HCT116 (cell line): ENCODE data around the gene ZNF282. TPM values are rescaled to one million over a fixed set of nuclear protein-coding genes. Genes with fewer than 3 reads are reported as not detected.

Experiments used
- ATAC-seq: fragments of 200-7000 bp; cut with Tn5 transposase; 2 replicates; pipeline ENCODE4 v1.9.1; 2020; ENCODE audit warnings: mild to moderate bottlenecking, moderate library complexity
- BruUV-seq: library from RNA; stranded (reverse); fragments of 400-500 nt; replicated peaks from 2 replicates; lab custom pipeline; 2021; lab: Mats Ljungman, UMichigan
- CTCF ChIA-PET: fragments of 300-600 bp; sonication (Branson Sonifier 250); formaldehyde crosslinking; loops from one replicate; lab custom pipeline; 2021; ENCODE audit warnings: antibody characterized with exemption; lab: Charles Lee
- POLR2A ChIA-PET: fragments of 300-600, 350-600 bp; sonication (Branson Sonifier 250); formaldehyde crosslinking; loops from one replicate; lab custom pipeline; 2021; ENCODE audit warnings: antibody characterized with exemption; lab: Charles Lee
- RAD21 ChIA-PET, 2 experiments: fragments of 300-600 bp; sonication (Branson Sonifier 250); formaldehyde crosslinking; loops; one replicate each; lab custom pipeline; 2023; ENCODE audit warnings: low total read pairs in 2 of 2; ENCODE audit not compliant: uncharacterized antibody in 2 of 2, unreplicated experiment in 2 of 2, low non-redundant PET in 1 of 2; lab: Charles Lee
- DNase-seq: peaks from one replicate; pipeline ENCODE4 v3.0.0-alpha.2; 2010; ENCODE audit warnings: low read depth, low spot score
- H2AFZ ChIP-seq: fragments of 200-600 bp; shearing (Covaris generic), sonication (generic); 2 replicates; pipeline ENCODE4 v1.6.1; 2017; ENCODE audit warnings: low read depth, mixed run types, mixed read lengths, antibody characterized with exemption, low read length; ENCODE audit not compliant: poor library complexity, severe bottlenecking
- H3K27ac ChIP-seq: 2 replicates; pipeline ENCODE4 v1.5.1; 2012; ENCODE audit warnings: low read depth, low read length
- H3K27me3 ChIP-seq: fragments of 200-600 bp; sonication (generic); 2 replicates; pipeline ENCODE4 v1.6.1; 2016; ENCODE audit warnings: mixed run types, low read length, mixed read lengths; ENCODE audit not compliant: insufficient read depth
- H3K36me3 ChIP-seq, 2 experiments: fragments of 200-500 bp in 1 of 2; fragments of 200-600 bp in 1 of 2; sonication (Bioruptor generic) in 1 of 2; sonication (generic) in 1 of 2; 2 replicates each; pipeline versions ENCODE4 v1.5.1 to v1.6.1; 2014 to 2016; ENCODE audit warnings: low read length in 2 of 2, inconsistent platforms in 1 of 2, mixed read lengths in 1 of 2, mixed run types in 1 of 2; ENCODE audit not compliant: insufficient read depth in 2 of 2, control insufficient read depth in 1 of 2
- H3K4me1 ChIP-seq, 2 experiments: fragments of 200-600 bp in 1 of 2; sonication (generic) in 1 of 2; 2 replicates each; pipeline versions ENCODE4 v1.5.1 to v1.6.1; 2012 to 2017; ENCODE audit warnings: low read length in 2 of 2, inconsistent platforms in 1 of 2, mild to moderate bottlenecking in 1 of 2, mixed read lengths in 1 of 2, mixed run types in 1 of 2, moderate library complexity in 1 of 2; ENCODE audit not compliant: insufficient read depth in 2 of 2, control insufficient read depth in 1 of 2
- H3K4me2 ChIP-seq: fragments of 200-600 bp; sonication (generic); 2 replicates; pipeline ENCODE4 v1.6.1; 2017; ENCODE audit warnings: mixed run types, low read length, mixed read lengths
- H3K4me3 ChIP-seq, 2 experiments: fragments of 200-600 bp in 1 of 2; sonication (generic) in 1 of 2; replicated peaks in 1 of 2; 2 replicates each; pipeline ENCODE4 v1.5.1; 2011 to 2016; ENCODE audit warnings: low read length in 2 of 2, control low read depth in 1 of 2, low read depth in 1 of 2, mild to moderate bottlenecking in 1 of 2, mixed read lengths in 1 of 2, mixed run types in 1 of 2
- H3K79me2 ChIP-seq: fragments of 200-600 bp; sonication (generic); 2 replicates; pipeline ENCODE4 v1.6.1; 2017; ENCODE audit warnings: mild to moderate bottlenecking, mixed run types, low read length, moderate library complexity, mixed read lengths; ENCODE audit not compliant: insufficient read depth
- H3K9ac ChIP-seq: fragments of 200-600 bp; sonication (generic); 2 replicates; pipeline ENCODE4 v1.6.1; 2016; ENCODE audit warnings: low read length, mixed read lengths
- H3K9me2 ChIP-seq: fragments of 200-600 bp; sonication (generic), shearing (Covaris generic); 2 replicates; pipeline ENCODE4 v1.6.1; 2017; ENCODE audit warnings: mixed run types, mild to moderate bottlenecking, moderate library complexity; ENCODE audit not compliant: insufficient read depth
- H3K9me3 ChIP-seq, 2 experiments: fragments of 200-500 bp in 1 of 2; fragments of 200-600 bp in 1 of 2; sonication (Bioruptor generic) in 1 of 2; sonication (generic) in 1 of 2; 2 replicates each; pipeline ENCODE4 v1.6.1; 2014 to 2017; ENCODE audit warnings: low read length in 2 of 2, mixed read lengths in 2 of 2, inconsistent platforms in 1 of 2, low read depth in 1 of 2, mild to moderate bottlenecking in 1 of 2, mixed run types in 1 of 2, moderate library complexity in 1 of 2; ENCODE audit not compliant: control insufficient read depth in 1 of 2, insufficient read depth in 1 of 2
- H4K20me1 ChIP-seq: fragments of 200-600 bp; sonication (generic), shearing (Covaris generic); 2 replicates; pipeline ENCODE4 v1.6.1; 2017; ENCODE audit warnings: mixed run types, mild to moderate bottlenecking, moderate library complexity; ENCODE audit not compliant: insufficient read depth
- CBX3 ChIP-seq: IDR thresholded peaks from 2 replicates; pipeline ENCODE4 v1.6.1; 2012; ENCODE audit warnings: low read depth
- CEBPB ChIP-seq: IDR thresholded peaks from 2 replicates; pipeline ENCODE4 v1.6.1; 2012; ENCODE audit warnings: low read depth
- EGR1 ChIP-seq: IDR thresholded peaks from 2 replicates; pipeline ENCODE4 v1.6.1; 2012; ENCODE audit warnings: low read depth
- ELF1 ChIP-seq: IDR thresholded peaks from 2 replicates; pipeline ENCODE4 v1.6.1; 2012; ENCODE audit warnings: low read depth, borderline replicate concordance
- EZH2 ChIP-seq: fragments of 200-600 bp; sonication (generic); IDR thresholded peaks from 2 replicates; pipeline ENCODE4 v1.6.1; 2017; ENCODE audit warnings: antibody characterized with exemption, mixed run types
- EZH2phosphoT487 ChIP-seq: fragments of 200-600 bp; IDR thresholded peaks from 2 replicates; pipeline ENCODE4 v1.6.1; 2018; ENCODE audit warnings: antibody characterized with exemption, borderline replicate concordance
- FOSL1 ChIP-seq: IDR thresholded peaks from 2 replicates; pipeline ENCODE4 v1.6.1; 2012; ENCODE audit warnings: low read depth
- POLR2AphosphoS5 ChIP-seq: IDR thresholded peaks from 2 replicates; pipeline ENCODE4 v1.6.1; 2011; ENCODE audit warnings: mild to moderate bottlenecking, low read depth, low read length, moderate library complexity
- RAD21 ChIP-seq: IDR thresholded peaks from 2 replicates; pipeline ENCODE4 v1.6.1; 2012; ENCODE audit warnings: low read depth, mild to moderate bottlenecking
- SIN3A ChIP-seq: IDR thresholded peaks from 2 replicates; pipeline ENCODE4 v1.6.1; 2012; ENCODE audit warnings: low read depth
- SP1 ChIP-seq: IDR thresholded peaks from 2 replicates; pipeline ENCODE4 v1.6.1; 2012; ENCODE audit warnings: low read depth
- SRF ChIP-seq: IDR thresholded peaks from 2 replicates; pipeline ENCODE4 v1.6.1; 2012; ENCODE audit warnings: low read depth
- YY1 ChIP-seq: IDR thresholded peaks from 2 replicates; pipeline ENCODE4 v1.6.1; 2011; ENCODE audit warnings: low read length, low read depth, moderate library complexity, mild to moderate bottlenecking; ENCODE audit not compliant: insufficient replicate concordance; ENCODE audit errors: extremely low read depth
- ZFX ChIP-seq: fragments of 450-650 bp; IDR thresholded peaks from 2 replicates; pipeline ENCODE4 v1.6.1; 2017
- ZNF274 ChIP-seq: fragments of 200-500 bp; sonication (Bioruptor generic); IDR thresholded peaks from 2 replicates; pipeline ENCODE4 v1.6.1; 2014; ENCODE audit warnings: mild to moderate bottlenecking, low read depth, low read length, inconsistent platforms
- intact Hi-C: fragments of 100-400 bp; cut with micrococcal nuclease; formaldehyde crosslinking; loops from 2 replicates; pipeline ENCODE4 v1.10.0; 2022
- total RNA-seq: library from RNA; stranded (reverse); gene quantifications from one replicate; pipeline ENCODE4 v1.2.1, GENCODE V29; 2021; ENCODE audit not compliant: unreplicated experiment
- TF ChIP-seq, protein P1 (sequence below): IDR thresholded peaks from 2 replicates; pipeline ENCODE4 v1.6.1; 2011; ENCODE audit warnings: mild to moderate bottlenecking, low read length, moderate library complexity; ENCODE audit not compliant: insufficient replicate concordance; ENCODE audit errors: extremely low read depth
- TF ChIP-seq, protein P2 (sequence below), 3 experiments: fragments of 200-600 bp in 1 of 3; sonication (generic) in 1 of 3; IDR thresholded peaks in 2 of 3; conservative IDR thresholded peaks in 1 of 3; 2 replicates each; pipeline ENCODE4 v1.5.1; 2012 to 2017; ENCODE audit warnings: low read depth in 2 of 3, low read length in 2 of 3, antibody characterized with exemption in 1 of 3, borderline replicate concordance in 1 of 3, control low read depth in 1 of 3, mild to moderate bottlenecking in 1 of 3, mixed read lengths in 1 of 3, mixed run types in 1 of 3, moderate library complexity in 1 of 3; ENCODE audit not compliant: insufficient read depth in 1 of 3
- TF ChIP-seq, protein P3 (sequence below): IDR thresholded peaks from 2 replicates; pipeline ENCODE4 v1.6.1; 2012
- TF ChIP-seq, protein P4 (sequence below): IDR thresholded peaks from 2 replicates; pipeline ENCODE4 v1.6.1; 2012
- TF ChIP-seq, protein P5 (sequence below): IDR thresholded peaks from 2 replicates; pipeline ENCODE4 v1.6.1; 2012; ENCODE audit warnings: low read depth

ZNF282 gene
- total RNA-seq, 1 experiment from 2014 or later, result 30.4 TPM

DNA sequence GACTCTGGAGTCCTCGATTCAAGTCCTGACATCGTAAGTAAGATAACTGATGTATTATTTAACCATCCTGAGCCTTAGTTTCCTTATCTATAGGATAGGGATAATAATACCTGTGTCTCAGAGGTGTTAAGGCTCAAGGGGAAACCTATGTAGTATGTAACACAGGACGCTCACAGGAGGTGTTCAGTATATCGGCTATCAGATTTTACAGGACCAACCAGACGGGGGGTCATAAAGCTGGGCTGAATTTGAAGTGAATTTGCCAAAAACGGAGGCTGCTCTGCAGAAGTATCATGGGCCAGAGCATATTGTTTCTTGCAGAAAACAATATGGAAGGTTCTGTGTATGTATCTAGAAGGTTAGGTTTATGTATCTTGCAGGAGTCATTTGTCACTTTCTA, 11.1 kb upstream of the ZNF282 start:
- intact Hi-C loops, result no loop called here
- Histone ChIP-seq H2AFZ (no peak overlapping the region), H3K27ac (no peak overlapping the region), H3K9ac (no peak overlapping the region), H3K36me3 (peaks cover 0 to 14% of the 10 kb centered on the region in 2 experiments; a peak in 3 of 4 replicates), H3K4me1 (no peaks in the 10 kb centered on the region), H3K79me2 (no peaks in the 10 kb centered on the region), H3K4me3 (no peak overlapping the region), H3K9me3 (no peaks in the 10 kb centered on the region), H4K20me1 (no peaks in the 10 kb centered on the region), H3K27me3 (no peaks in the 10 kb centered on the region), H3K9me2 (no peaks in the 10 kb centered on the region), H3K4me2 (no peak overlapping the region)
- ChIA-PET CTCF (no interaction called here), RAD21 (no interaction called here), POLR2A (no interaction called here)
- TF ChIP-seq, protein P1, sequence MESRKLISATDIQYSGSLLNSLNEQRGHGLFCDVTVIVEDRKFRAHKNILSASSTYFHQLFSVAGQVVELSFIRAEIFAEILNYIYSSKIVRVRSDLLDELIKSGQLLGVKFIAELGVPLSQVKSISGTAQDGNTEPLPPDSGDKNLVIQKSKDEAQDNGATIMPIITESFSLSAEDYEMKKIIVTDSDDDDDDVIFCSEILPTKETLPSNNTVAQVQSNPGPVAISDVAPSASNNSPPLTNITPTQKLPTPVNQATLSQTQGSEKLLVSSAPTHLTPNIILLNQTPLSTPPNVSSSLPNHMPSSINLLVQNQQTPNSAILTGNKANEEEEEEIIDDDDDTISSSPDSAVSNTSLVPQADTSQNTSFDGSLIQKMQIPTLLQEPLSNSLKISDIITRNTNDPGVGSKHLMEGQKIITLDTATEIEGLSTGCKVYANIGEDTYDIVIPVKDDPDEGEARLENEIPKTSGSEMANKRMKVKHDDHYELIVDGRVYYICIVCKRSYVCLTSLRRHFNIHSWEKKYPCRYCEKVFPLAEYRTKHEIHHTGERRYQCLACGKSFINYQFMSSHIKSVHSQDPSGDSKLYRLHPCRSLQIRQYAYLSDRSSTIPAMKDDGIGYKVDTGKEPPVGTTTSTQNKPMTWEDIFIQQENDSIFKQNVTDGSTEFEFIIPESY, result no peak
- no peak for TF ChIP-seq ELF1
- TF ChIP-seq FOSL1, result no peak
- TF ChIP-seq CBX3, result no peak
- no peak for TF ChIP-seq EZH2
- TF ChIP-seq ZNF274, result no peak
- no peak for TF ChIP-seq RAD21
- no peak for TF ChIP-seq SIN3A
- TF ChIP-seq, protein P2, sequence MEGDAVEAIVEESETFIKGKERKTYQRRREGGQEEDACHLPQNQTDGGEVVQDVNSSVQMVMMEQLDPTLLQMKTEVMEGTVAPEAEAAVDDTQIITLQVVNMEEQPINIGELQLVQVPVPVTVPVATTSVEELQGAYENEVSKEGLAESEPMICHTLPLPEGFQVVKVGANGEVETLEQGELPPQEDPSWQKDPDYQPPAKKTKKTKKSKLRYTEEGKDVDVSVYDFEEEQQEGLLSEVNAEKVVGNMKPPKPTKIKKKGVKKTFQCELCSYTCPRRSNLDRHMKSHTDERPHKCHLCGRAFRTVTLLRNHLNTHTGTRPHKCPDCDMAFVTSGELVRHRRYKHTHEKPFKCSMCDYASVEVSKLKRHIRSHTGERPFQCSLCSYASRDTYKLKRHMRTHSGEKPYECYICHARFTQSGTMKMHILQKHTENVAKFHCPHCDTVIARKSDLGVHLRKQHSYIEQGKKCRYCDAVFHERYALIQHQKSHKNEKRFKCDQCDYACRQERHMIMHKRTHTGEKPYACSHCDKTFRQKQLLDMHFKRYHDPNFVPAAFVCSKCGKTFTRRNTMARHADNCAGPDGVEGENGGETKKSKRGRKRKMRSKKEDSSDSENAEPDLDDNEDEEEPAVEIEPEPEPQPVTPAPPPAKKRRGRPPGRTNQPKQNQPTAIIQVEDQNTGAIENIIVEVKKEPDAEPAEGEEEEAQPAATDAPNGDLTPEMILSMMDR (IDR thresholded peaks at IDR 0.05 in 2 of 3, conservative IDR thresholded peaks at IDR 0.05 in 1 of 3; ENCODE audit: borderline replicate concordance in 1 of 3, insufficient read depth in 1 of 3, low read depth in 2 of 3, low read length in 2 of 3), result no peak
- TF ChIP-seq SP1, result no peak
- TF ChIP-seq SRF, result no peak
- TF ChIP-seq, protein P3, sequence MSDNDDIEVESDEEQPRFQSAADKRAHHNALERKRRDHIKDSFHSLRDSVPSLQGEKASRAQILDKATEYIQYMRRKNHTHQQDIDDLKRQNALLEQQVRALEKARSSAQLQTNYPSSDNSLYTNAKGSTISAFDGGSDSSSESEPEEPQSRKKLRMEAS, result no peak
- TF ChIP-seq ZFX, result no peak
- TF ChIP-seq, protein P4, sequence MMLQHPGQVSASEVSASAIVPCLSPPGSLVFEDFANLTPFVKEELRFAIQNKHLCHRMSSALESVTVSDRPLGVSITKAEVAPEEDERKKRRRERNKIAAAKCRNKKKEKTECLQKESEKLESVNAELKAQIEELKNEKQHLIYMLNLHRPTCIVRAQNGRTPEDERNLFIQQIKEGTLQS, result no peak
- no peak for TF ChIP-seq EZH2phosphoT487
- TF ChIP-seq EGR1, result no peak
- no peak for TF ChIP-seq CEBPB
- TF ChIP-seq, protein P5, sequence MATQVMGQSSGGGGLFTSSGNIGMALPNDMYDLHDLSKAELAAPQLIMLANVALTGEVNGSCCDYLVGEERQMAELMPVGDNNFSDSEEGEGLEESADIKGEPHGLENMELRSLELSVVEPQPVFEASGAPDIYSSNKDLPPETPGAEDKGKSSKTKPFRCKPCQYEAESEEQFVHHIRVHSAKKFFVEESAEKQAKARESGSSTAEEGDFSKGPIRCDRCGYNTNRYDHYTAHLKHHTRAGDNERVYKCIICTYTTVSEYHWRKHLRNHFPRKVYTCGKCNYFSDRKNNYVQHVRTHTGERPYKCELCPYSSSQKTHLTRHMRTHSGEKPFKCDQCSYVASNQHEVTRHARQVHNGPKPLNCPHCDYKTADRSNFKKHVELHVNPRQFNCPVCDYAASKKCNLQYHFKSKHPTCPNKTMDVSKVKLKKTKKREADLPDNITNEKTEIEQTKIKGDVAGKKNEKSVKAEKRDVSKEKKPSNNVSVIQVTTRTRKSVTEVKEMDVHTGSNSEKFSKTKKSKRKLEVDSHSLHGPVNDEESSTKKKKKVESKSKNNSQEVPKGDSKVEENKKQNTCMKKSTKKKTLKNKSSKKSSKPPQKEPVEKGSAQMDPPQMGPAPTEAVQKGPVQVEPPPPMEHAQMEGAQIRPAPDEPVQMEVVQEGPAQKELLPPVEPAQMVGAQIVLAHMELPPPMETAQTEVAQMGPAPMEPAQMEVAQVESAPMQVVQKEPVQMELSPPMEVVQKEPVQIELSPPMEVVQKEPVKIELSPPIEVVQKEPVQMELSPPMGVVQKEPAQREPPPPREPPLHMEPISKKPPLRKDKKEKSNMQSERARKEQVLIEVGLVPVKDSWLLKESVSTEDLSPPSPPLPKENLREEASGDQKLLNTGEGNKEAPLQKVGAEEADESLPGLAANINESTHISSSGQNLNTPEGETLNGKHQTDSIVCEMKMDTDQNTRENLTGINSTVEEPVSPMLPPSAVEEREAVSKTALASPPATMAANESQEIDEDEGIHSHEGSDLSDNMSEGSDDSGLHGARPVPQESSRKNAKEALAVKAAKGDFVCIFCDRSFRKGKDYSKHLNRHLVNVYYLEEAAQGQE, result no peak
- TF ChIP-seq YY1, result no peak
- TF ChIP-seq POLR2AphosphoS5, result no peak
- no TSS peak for BruUV-seq
- no peak for DNase-seq
- no peak for ATAC-seq
